Posterior cingulate gyrus (tissue), 11 donors: ENCODE measurements around the gene ATP6V0B.
A peak's percentile ranks its signal among the peaks of the same experiment; 100 is the strongest.

ENCODE experiments used
- DNase-seq, 10 donors: peaks; one replicate each; pipeline versions ENCODE4 v3.0.0 to v3.0.0-alpha.2; 2020 to 2021; ENCODE audit warnings: mixed read lengths in 3 of 10
- intact Hi-C: fragments of 100-400 bp; cut with DNase I; formaldehyde crosslinking; loops from one replicate; pipeline ENCODE4 v1.15.1; 2023

The ATP6V0B gene

GRCh38 chr1:43974443-43975248 lies at the start of gene ATP6V0B:
Gene ATP6V0B (plus strand): TSS chr1:43974960. CDS start chr1:43975041, 81 bp downstream.
- DNase-seq = peak; percentile 97 to 100 (median 99)
- intact Hi-C loops = loop anchor here (2.0 kb wide), 1 partner anchor 28 kb away; the partner anchor contains the start of gene IPO13

- intact Hi-C loops = no loop called here
- DNase-seq = peak in 1 of 10 donors; percentile 25
Measured at GRCh38 chr1:43925846-43926245, 48.9 kb upstream of the ATP6V0B start.

DNA sequence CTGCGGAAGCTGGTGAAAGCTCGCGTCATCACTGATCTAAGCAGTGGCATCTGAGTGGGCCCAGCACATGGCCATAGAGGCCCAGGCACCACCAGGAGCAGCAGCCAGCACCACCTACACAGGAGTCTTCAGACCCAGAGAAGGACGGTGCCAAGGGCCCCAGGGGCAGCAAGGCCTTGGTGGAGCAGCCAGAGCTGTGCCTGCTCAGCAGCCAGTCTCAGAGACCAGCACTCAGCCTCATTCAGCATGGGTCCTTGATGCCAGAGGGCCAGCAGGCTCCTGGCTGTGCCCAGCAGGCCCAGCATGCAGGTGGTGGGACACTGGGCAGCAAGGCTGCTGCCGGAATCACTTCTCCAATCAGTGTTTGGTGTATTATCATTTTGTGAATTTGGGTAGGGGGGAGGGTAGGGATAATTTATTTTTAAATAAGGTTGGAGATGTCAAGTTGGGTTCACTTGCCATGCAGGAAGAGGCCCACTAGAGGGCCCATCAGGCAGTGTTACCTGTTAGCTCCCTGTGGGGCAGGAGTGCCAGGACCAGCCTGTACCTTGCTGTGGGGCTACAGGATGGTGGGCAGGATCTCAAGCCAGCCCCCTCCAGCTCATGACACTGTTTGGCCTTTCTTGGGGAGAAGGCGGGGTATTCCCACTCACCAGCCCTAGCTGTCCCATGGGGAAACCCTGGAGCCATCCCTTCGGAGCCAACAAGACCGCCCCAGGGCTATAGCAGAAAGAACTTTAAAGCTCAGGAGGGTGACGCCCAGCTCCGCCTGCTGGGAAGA lies 44.4 kb upstream of the ATP6V0B start:
- intact Hi-C loops = loop anchor here (5.0 kb wide), 1 partner anchor 403 kb away; no protein-coding TSS in a partner anchor
- DNase-seq = peak in 1 of 10 donors; percentile 73

DNA sequence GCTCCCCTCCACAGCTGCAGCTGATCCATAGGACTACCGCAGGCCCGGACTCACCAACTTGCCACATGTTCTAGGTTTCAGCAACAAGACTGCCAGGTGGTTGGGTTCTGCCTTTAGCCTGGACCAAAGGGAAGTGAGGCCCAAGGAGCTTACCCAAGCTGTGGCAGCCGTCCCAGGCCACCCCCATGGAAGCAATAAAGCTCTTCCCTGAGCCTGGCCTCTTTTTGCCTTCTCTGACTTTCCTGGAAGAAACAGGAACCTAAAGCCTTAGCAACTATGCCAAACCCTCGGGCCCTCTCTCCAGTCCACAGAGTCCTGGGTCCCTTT lies 43.8 kb upstream of the ATP6V0B start:
- intact Hi-C loops = loop anchor here (5.0 kb wide), 1 partner anchor 404 kb away; no protein-coding TSS in a partner anchor
- DNase-seq = no peak

DNA sequence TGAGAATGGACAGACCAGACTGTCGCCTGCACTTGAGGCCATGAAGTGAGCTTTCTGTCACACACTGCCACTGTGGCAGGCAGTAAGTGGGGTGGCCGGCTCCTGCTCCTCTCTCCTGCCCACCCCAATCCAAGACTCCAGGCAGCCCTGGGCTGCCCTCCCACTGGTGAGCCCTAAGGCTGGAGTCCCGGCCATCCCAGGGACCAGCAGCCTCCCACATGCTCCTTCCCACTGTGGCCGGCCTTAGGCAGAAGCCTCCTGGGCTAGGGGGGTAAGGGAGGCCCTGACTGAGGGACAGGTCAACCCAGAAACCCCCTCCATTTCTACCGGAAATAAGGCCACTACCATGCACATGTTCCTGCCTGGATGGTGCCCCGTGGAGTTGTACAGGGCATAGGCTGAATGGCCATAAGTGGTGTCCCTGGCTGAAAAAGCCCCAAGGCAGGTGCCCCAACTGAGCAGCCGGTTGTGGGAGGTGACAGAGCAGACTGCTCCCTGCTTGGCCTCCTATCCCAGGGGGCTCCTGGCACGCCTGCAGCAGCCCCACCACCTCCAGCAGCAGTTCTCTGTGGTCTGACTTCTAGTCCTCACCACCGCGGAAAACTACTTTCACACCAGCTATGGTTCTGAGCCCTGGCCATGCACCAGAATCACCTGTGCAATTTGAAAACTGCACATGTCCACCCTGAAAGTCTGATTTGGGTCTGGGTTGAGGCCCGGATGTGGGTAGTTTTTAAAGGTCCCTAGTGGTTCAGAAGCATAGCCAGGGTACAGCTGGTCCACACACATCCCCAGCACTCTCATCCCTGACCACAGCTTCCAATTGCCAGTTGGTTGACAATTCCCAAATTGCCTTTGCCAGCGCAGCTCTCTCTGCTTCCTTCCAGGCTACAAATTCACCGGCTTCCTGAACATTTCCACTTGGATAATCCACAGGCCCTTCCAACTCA lies 42.8 kb upstream of the ATP6V0B start:
- DNase-seq = peak in 1 of 10 donors; percentile 59
- intact Hi-C loops = loop anchor here (5.0 kb wide), 1 partner anchor 405 kb away; no protein-coding TSS in a partner anchor

DNA sequence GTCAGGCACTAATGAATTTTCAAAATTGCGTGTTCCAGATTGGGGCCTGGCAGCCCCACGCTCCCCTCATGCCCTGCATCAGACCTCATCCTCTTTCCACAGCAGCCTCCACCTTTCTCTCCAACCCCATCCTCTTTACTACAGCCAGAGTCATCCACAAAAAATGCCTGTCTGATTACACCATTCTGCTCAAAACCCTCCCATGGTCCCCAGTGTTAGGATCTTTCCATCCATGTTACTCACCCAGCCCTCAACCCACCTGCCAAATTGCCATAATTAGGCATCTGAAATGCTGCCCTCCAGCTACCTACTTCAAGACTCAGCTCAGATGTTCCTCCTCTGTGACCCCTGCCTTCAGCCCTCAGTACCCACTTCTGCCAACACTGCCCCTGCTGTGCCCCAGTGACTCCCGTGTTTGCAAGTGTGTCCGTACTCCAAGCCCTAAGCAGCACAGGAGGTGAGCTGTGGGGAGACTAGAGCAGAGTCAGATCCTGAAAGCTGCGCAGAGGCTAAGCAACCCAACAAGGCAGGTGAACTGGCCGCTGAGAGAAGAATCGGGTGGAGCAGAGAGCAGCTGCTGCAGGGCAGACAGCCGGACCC lies 41.9 kb upstream of the ATP6V0B start:
- intact Hi-C loops = loop anchor here (5.0 kb wide), 1 partner anchor 406 kb away; no protein-coding TSS in a partner anchor
- DNase-seq = peak in 1 of 10 donors; percentile 57

DNA sequence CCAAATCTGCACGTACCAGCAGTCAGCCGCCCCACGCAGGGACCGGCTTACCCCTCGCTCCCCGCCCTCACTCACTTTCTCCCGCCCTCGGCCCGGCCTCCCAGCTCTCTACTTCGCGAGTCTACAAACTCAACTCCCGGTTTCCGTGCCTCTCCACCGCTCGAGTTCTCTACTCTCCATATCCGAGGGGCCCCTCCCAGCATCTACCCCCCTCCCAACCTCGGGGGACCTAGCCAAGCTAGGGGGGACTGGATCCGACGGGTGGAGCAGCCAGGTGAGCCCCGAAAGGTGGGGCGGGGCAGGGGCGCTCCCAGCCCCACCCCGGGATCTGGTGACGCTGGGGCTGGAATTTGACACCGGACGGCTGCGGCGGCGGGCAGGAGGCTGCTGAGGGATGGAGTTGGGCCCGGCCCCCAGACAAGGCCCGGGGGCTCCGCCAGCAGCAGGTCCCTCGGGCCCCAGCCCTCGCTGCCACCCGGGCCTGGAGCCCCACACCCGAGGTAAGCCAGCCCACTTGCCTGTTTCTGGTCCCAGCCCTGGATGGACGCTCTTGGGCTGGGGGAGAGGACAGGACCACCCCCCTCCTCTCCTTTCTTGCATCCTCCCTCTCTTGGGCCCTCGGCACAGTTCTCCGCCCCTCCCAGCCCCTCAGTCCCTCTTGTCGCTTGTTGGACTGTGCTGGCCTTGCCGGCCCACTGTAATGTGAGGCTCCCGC lies 41.2 kb upstream of the ATP6V0B start, which contains the start of gene ARTN:
TSS of gene ARTN (plus strand) at position 416 of the 715 bp plus-strand sequence. CDS start 1,856 bp downstream, outside the sequence.
- DNase-seq = peak in 1 of 10 donors; percentile 83
- intact Hi-C loops = loop anchor here (1.0 to 5.0 kb wide), 2 partner anchors 170 to 406 kb away; no protein-coding TSS in a partner anchor

DNA sequence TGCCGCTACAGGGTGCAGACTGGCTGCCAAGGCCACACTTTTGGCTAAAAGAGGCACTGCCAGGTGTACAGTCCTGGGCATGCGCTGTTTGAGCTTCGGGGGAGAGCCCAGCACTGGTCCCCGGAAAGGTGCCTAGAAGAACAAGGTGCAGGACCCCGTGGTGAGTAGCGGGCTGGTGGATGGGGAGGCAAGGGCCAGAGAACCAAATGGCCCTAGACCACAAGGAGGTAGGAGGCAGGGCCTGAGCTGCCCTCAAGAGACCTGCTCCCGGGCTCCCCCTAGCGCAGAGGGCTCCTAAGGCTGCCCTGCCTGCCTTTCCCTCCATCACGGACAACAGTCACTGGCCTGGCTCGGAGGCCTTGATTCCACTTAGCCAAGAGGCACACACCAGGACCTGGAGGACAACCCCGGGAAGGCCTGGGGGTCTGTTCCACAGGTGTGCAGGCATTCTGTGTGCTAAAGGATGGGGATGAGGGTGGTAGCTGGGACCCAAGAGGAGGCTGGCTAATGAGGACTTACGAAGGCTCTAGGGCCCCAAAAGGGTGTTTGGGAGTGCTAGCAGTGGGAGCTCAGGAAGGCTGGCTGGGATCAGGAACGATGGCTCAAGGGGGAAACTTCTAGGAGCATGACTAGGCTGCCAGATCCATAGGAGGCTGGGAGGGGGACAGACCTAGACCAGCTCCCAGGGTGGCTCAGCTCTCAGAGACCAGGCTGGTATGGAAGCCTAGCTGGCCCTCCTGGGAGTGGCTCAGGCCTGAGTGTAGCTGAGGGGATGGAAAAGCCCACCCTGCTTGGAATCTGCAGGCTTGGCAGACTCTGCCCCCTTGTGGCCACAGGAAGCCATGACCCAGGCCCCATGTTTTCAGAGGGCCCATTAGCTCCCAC lies 40.4 kb upstream of the ATP6V0B start:
- peak in 8 of 10 donors; percentile 66 to 95 (median 70) for DNase-seq
- intact Hi-C loops = loop anchor here (1.0 to 5.0 kb wide), 2 partner anchors 171 to 407 kb away; no protein-coding TSS in a partner anchor

DNA sequence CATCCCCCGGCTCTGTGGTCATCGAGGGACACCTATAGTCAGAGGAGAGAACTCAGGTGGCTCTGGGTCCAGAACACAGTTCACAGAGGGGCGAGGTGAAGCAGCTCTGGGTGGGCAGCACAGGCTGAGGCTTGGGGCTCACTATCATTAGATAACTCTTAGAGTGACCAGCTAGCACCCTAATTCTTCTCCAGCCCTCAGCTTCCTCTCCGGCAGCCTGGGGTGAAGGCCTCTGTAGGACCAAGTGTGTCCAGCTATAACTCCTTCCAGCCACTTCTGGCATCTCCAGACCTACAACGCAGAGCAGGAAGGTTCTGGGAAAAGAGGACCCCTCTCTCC lies 39.8 kb upstream of the ATP6V0B start:
- intact Hi-C loops = loop anchor here (1.0 to 5.0 kb wide), 2 partner anchors 172 to 408 kb away; no protein-coding TSS in a partner anchor

GRCh38 chr1:43935711-43936427 lies 38.9 kb upstream of the ATP6V0B start:
- intact Hi-C loops = no loop called here
- no peak for DNase-seq

More for the DNA sequence above, 39.8 kb upstream of the ATP6V0B start:
- DNase-seq = no peak

GRCh38 chr1:43936431-43937151 lies 38.2 kb upstream of the ATP6V0B start:
- DNase-seq = peak in 5 of 10 donors; percentile 47 to 92 (median 86)
- intact Hi-C loops = no loop called here

DNA sequence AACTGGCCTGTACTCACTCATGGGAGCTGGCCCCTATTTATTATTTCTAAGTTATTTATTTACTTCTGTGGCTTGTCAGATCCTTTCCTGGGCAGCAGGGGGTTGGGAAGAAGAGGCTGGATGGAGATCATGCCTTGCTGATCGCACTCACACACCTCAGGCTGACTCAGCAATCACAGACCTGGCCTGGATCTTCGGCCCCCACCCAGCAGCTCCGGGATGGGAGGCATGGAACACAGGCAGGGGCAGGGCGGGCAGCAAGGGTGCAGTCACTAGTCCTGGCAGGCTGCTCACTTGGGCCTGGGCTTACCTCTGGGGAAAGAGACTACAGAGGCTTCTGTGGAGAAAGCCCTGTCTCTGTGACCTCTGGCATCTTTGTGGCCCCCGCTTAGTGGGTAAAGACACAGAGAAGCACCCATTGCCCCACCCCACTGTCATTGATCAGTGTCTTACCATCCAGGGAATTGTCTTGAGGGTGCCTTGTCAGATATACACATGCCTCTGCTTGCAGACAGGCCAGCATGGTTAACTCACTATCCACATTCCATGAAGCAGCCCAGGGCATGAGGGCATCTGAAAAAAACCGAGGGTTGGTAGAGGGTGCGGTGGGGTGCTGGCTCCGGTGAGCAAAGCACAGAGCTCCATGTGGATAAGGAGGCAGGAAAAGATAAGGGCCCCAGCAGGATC lies 37.4 kb upstream of the ATP6V0B start:
- DNase-seq = peak in 1 of 10 donors; percentile 52
- intact Hi-C loops = no loop called here

- no peak for DNase-seq
- intact Hi-C loops = no loop called here
Measured at GRCh38 chr1:43938383-43938782, 36.4 kb upstream of the ATP6V0B start.

GRCh38 chr1:43938892-43939587 lies 35.7 kb upstream of the ATP6V0B start:
- DNase-seq = peak in 2 of 10 donors; percentile 84 to 85
- intact Hi-C loops = no loop called here

GRCh38 chr1:43942411-43942810 lies 32.3 kb upstream of the ATP6V0B start:
- intact Hi-C loops = loop anchor here (10.0 kb wide), 1 partner anchor 92 kb away; the partner anchor contains the start of gene SLC6A9
- no peak for DNase-seq
